Nasal cavity respiratory epithelium epithelial cell of viscerocranial mucosa (primary cell): Measurements from ENCODE around the gene ARL5C. TPM values are rescaled to one million over a fixed set of nuclear protein-coding genes. Genes with fewer than 3 reads are reported as not detected.

Experiments used
- total RNA-seq: library from RNA; depleted of rRNA; stranded (reverse); fragments of >200 nt; gene quantifications from 2 replicates; pipeline ENCODE4 v1.2.3, GENCODE V29; 2014

Gene ARL5C, protein sequence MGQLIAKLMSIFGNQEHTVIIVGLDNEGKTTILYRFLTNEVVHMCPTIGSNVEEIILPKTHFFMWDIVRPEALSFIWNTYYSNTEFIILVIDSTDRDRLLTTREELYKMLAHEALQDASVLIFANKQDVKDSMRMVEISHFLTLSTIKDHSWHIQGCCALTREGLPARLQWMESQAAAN
- total RNA-seq, result not detected in 2 replicates

GRCh38 chr17:39165841-39166349 is at the start of gene ARL5C:
Gene ARL5C (minus strand): TSS chr17:39166161. CDS start chr17:39165760, 401 bp downstream.

GRCh38 chr17:39200070-39200879 is 34.3 kb upstream of the ARL5C start, which contains the start of gene RPL19:
Gene RPL19 (plus strand): TSS chr17:39200283. CDS start chr17:39200345, 62 bp downstream.

DNA sequence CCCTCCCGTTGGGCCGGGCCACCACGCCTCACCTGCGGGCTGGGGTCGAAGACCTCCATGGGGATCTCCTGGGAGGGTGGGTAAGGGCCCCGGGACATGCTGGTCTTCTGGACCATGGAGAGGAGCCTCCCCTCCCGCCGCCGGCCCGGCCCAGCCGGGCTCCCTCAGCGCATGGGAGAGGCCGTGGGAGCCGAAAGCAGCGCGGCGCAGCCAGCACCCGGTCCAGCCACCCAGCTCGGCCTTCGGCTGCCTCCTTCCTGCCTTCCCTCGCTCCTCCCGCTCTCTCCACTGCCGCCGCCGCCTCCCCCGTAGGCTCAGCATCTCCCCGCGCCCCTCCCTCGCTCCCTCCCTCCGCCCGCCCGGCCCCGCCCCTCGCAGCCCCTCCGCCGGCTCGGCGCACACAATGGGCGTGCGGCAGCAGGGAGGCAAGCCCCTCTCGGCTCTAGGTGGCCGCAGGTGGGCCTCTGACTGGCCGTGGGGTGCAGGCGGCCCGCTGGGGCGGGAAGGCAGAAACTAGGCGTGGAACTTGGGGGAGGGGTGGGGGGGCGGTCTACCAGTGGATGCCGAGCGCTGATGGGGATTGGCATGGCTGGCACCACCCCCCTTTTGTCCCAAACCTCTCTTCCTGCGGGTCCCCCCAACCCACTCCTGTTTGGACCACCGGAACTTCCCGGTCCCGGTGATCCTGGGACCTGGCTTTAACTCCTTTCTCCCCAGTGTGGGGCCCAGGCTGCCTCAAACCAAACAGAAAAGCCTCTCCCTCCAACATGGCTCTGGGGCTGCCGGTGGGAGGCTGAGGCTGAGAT is 31.6 kb upstream of the ARL5C start, which contains the start of gene CACNB1:
CACNB1 (minus strand) TSS at position 290 of the 806 bp plus-strand sequence; CDS start at position 116, 174 bp downstream.

DNA sequence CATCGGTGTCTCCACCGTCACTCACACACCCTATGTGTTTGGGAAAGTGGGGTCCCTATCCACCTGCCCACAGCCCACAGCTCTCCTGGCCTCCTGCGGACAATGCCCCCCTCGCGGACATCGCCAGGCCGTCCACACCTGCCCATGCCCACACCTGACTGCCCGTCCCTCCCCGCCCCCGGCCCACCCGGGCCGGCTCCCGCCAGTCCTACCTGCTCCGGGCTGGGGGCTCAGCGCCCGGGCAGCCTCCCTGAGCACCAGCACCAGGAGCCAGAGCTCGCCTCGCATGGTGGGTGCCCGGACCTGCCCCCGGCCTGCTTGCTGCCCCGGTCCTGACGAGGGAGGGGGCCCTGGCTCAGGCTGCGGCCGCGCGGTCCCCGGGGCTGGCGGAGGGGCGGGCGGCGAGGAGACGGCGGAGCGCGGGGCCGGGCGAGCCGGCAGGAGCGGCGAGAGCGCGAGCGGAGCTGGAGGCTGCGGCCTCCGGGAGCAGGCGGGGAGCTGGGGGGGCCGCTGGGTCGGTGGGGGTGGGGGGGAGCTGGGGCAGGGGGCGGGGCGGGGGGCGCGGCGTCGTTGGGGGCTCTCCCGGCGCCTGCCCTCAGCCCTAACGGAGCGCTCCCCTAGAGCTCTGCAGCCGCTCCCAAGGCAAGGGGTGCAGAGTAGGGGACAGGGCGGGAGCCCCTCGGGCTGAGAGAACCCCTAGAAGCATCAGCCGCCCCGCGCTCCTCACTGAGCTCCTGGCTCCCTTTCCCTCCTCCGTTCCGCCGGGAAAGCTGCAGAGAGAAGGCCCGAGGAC is 14.6 kb downstream of the ARL5C start, which contains the start of gene PLXDC1:
PLXDC1 (minus strand) TSS at position 488 of the 793 bp plus-strand sequence; CDS start at position 288, 200 bp downstream.

Other genes with a start within 250 kb of the ARL5C start
- under 0.01 and 0.07 TPM in 2 replicates for gene FBXO47, start 198.8 kb downstream of the ARL5C start, total RNA-seq
- 0.21 TPM in 1 of 2 replicates, not detected in the other for gene PLXDC1, start 14.5 kb downstream of the ARL5C start, total RNA-seq
- gene CACNB1, start 31.5 kb upstream of the ARL5C start, total RNA-seq, result 1.4 and 6.2 TPM in 2 replicates
- gene RPL19, start 34.1 kb upstream of the ARL5C start, total RNA-seq, result 1,876 and 2,184 TPM in 2 replicates
- not detected in 2 replicates for gene STAC2, start 59.8 kb upstream of the ARL5C start, total RNA-seq
- gene FBXL20, start 235.5 kb upstream of the ARL5C start, total RNA-seq, result 10.9 and 15.2 TPM in 2 replicates